ENCODE results near the gene UNC5C. TPM values are rescaled to one million over a fixed set of nuclear protein-coding genes. Genes with fewer than 3 reads are reported as not detected.

The UNC5C gene
- total RNA-seq, 2 experiments from 2014 or later = not detected

DNA sequence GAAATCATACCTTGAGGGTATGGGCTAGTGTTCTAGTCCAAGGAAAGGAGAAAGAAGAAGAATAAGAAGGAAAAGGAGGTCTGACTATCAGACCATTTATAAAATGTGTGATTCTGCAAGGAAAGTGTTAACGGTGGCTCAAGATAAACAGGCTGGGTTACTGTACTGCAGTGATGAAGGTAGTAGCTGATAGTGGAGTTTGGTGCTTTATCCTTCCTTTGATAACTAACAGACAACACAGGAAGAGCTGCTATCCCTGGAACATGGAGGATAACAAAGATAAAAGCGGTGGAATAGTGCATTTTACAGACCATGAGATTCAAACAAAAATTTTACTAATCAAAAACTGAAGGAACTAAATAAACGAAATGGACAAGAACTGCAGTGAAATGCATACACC is 2.6 kb downstream of the UNC5C start:
- CTCF ChIA-PET (ENCODE audit: unreplicated experiment) = no interaction called here

DNA sequence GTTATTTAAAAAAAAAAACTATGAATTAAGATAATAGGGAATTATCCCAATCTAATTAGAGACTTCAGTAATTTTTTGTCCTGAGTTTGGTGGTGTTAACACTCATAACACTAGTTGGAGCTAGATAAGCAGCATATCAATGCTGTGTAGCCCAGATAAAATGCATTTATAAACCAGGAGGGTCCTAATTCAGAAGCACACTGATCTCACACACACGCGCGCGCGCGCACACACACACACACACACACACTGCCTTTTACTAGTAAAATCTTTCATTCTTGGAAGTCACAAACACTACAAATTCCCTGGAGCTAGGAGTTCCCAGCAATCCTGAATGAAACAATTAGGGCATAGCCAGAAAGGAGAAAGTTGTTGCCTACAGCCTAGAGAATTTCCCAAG is 3.2 kb downstream of the UNC5C start:
- ChIA-PET POLR2A (interaction anchor here (0.8 kb wide), 1 partner anchor 119 kb away, joined by 3 read pairs; no protein-coding TSS in a partner anchor), CTCF (ENCODE audit: unreplicated experiment) (no interaction called here)
- no TSS peak for BruUV-seq (replicated peaks)
- Histone ChIP-seq H3K79me2 (ENCODE audit: insufficient read depth, low read depth, low read length) (no peaks in the 10 kb centered on the region), H3K4me3 (ENCODE audit: low read depth, low read length, poor library complexity, severe bottlenecking) (no peak overlapping the region), H3K9me3 (ENCODE audit: low read length) (no peaks in the 10 kb centered on the region), H3K36me3 (ENCODE audit: insufficient read depth, low read length) (no peaks in the 10 kb centered on the region), H3K27ac (ENCODE audit: low read depth, low read length, poor library complexity, severe bottlenecking) (no peak overlapping the region), H4K20me1 (ENCODE audit: insufficient read depth, low read length) (no peaks in the 10 kb centered on the region), H3K4me1 (ENCODE audit: insufficient read depth, low read length, poor library complexity, severe bottlenecking) (no peaks in the 10 kb centered on the region), H3K9me2 (ENCODE audit: insufficient read depth, low read length) (no peaks in the 10 kb centered on the region), H3K4me2 (ENCODE audit: low read length) (no peak overlapping the region), H2AFZ (ENCODE audit: low read length) (no peak overlapping the region)
- intact Hi-C loops (cut with micrococcal nuclease; ENCODE audit: unreplicated experiment) = no loop called here
- DNase-seq (ENCODE audit: low spot score) = no peak
- TF ChIP-seq EZH2phosphoT487 (IDR thresholded peaks at IDR 0.05; ENCODE audit: borderline replicate concordance, low read depth, low read length) = no peak
- TF ChIP-seq, protein P1, sequence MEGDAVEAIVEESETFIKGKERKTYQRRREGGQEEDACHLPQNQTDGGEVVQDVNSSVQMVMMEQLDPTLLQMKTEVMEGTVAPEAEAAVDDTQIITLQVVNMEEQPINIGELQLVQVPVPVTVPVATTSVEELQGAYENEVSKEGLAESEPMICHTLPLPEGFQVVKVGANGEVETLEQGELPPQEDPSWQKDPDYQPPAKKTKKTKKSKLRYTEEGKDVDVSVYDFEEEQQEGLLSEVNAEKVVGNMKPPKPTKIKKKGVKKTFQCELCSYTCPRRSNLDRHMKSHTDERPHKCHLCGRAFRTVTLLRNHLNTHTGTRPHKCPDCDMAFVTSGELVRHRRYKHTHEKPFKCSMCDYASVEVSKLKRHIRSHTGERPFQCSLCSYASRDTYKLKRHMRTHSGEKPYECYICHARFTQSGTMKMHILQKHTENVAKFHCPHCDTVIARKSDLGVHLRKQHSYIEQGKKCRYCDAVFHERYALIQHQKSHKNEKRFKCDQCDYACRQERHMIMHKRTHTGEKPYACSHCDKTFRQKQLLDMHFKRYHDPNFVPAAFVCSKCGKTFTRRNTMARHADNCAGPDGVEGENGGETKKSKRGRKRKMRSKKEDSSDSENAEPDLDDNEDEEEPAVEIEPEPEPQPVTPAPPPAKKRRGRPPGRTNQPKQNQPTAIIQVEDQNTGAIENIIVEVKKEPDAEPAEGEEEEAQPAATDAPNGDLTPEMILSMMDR (conservative IDR thresholded peaks at IDR 0.05; ENCODE audit: low read length) = no peak

More for the DNA sequence above, 2.6 kb downstream of the UNC5C start:
- H3K4me1 ChIP-seq (ENCODE audit: insufficient read depth, low read length, poor library complexity, severe bottlenecking) = no peaks in the 10 kb centered on the region
- intact Hi-C loops (cut with micrococcal nuclease; ENCODE audit: unreplicated experiment) = no loop called here
- no peak overlapping the region for H3K27ac ChIP-seq (ENCODE audit: low read depth, low read length, poor library complexity, severe bottlenecking)
- H2AFZ ChIP-seq (ENCODE audit: low read length) = no peak overlapping the region
- no peak for DNase-seq (ENCODE audit: low spot score)
- H3K4me3 ChIP-seq (ENCODE audit: low read depth, low read length, poor library complexity, severe bottlenecking) = no peak overlapping the region
- no peaks in the 10 kb centered on the region for H3K79me2 ChIP-seq (ENCODE audit: insufficient read depth, low read depth, low read length)
- no peaks in the 10 kb centered on the region for H4K20me1 ChIP-seq (ENCODE audit: insufficient read depth, low read length)
- H3K4me2 ChIP-seq (ENCODE audit: low read length) = no peak overlapping the region
- no TSS peak for BruUV-seq (replicated peaks)
- no peaks in the 10 kb centered on the region for H3K9me3 ChIP-seq (ENCODE audit: low read length)
- TF ChIP-seq, protein P1 (conservative IDR thresholded peaks at IDR 0.05; ENCODE audit: low read length) = no peak
- TF ChIP-seq EZH2phosphoT487 (IDR thresholded peaks at IDR 0.05; ENCODE audit: borderline replicate concordance, low read depth, low read length) = no peak
- no peaks in the 10 kb centered on the region for H3K36me3 ChIP-seq (ENCODE audit: insufficient read depth, low read length)
- POLR2A ChIA-PET = no interaction called here
- no peaks in the 10 kb centered on the region for H3K9me2 ChIP-seq (ENCODE audit: insufficient read depth, low read length)

DNA sequence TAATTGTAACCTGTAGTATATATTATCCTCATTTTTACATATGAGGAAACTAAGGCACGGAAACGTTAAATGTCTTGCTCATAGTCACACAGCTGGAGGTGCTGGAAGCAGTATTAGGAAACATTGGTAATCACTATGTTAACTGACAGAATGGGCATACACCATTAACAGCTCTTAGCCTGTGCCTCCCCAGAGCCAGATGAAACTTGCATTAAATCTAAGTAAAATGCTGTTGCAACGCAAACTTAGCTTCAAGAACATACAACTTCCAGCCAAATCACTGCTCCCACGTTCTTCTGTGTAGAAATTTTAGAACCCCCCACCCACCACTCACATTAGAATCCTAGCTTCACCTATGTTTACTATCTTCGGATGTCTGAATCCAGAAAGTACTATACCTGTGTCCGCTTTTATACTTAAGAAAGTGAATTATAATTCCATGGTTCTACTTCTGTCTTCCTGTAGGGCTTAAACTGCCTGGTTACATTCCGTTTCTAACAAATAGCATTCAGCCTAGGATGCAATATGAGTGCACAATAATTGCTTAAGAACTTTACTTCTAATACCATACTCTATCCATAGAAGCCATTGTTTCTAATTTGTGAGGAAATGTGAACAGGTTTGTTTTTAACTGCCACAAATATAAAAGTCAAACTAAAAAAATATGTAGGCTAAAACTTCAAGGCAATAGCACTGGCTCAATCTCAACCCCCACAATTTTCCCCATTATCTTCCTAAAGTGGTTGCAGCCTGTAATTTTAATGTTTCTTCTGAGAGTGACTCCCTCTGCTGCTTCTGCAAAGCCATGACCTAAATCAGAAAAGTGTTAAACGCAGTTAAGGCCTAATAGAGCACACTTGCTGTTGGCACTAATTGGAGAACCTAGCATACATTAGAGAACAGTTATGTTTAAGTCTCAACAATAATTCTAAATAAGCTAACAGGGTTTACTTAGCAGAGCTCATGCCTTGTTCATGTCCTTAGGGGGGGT is 4.4 kb downstream of the UNC5C start:
- Histone ChIP-seq H3K4me3 (ENCODE audit: low read depth, low read length, poor library complexity, severe bottlenecking) (no peak overlapping the region), H3K9me2 (ENCODE audit: insufficient read depth, low read length) (no peaks in the 10 kb centered on the region), H3K36me3 (ENCODE audit: insufficient read depth, low read length) (no peaks in the 10 kb centered on the region), H3K4me2 (ENCODE audit: low read length) (no peak overlapping the region), H3K79me2 (ENCODE audit: insufficient read depth, low read depth, low read length) (no peaks in the 10 kb centered on the region), H2AFZ (ENCODE audit: low read length) (no peak overlapping the region), H4K20me1 (ENCODE audit: insufficient read depth, low read length) (no peaks in the 10 kb centered on the region), H3K4me1 (ENCODE audit: insufficient read depth, low read length, poor library complexity, severe bottlenecking) (no peaks in the 10 kb centered on the region), H3K9me3 (ENCODE audit: low read length) (no peaks in the 10 kb centered on the region), H3K27ac (ENCODE audit: low read depth, low read length, poor library complexity, severe bottlenecking) (no peak overlapping the region)
- TF ChIP-seq, protein P1 (conservative IDR thresholded peaks at IDR 0.05; ENCODE audit: low read length) = no peak
- no peak for TF ChIP-seq EZH2phosphoT487 (IDR thresholded peaks at IDR 0.05; ENCODE audit: borderline replicate concordance, low read depth, low read length)
- intact Hi-C loops (cut with micrococcal nuclease; ENCODE audit: unreplicated experiment) = no loop called here
- no TSS peak for BruUV-seq (replicated peaks)
- ChIA-PET CTCF (ENCODE audit: unreplicated experiment) (no interaction called here), POLR2A (interaction anchor here (0.8 kb wide), 1 partner anchor 118 kb away, joined by 3 read pairs; no protein-coding TSS in a partner anchor)
- DNase-seq (ENCODE audit: low spot score) = no peak
